CD4-positive, alpha-beta T cell treated with Interferon gamma for 1 hour (primary cell): Measurements from ENCODE around the gene STIMATE.

Experiments used
- DNase-seq: peaks from one replicate; pipeline ENCODE4 v3.0.0-alpha.2; 2020

STIMATE gene

GRCh38 chr3:52813810-52814209 is 83.5 kb downstream of the STIMATE start:
- no peak for DNase-seq

- no peak for DNase-seq
Observed at GRCh38 chr3:52811452-52812011, 85.8 kb downstream of the STIMATE start.

DNA sequence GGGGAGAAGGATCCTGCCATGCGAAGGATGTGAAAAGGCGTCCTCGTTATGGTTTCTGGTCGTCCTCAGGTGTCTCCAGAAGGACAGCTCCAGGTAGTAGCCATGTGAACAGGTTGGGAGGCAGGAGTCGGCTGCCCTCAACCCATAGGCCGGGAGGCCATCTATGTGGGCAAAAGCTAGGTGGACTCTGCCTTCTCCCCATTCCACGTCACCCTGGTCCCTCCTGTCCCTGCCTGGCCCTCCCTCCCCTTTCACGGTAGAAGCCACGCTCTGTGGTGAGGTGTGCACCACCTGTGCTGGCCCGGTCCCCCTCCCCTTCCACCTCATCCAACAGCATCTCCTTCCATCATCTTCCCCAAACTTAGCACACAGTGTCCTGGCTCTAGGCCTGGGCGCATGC is 86.4 kb downstream of the STIMATE start:
- DNase-seq, result no peak

- no peak for DNase-seq
Observed at GRCh38 chr3:52809662-52810377, 87.5 kb downstream of the STIMATE start.

DNA sequence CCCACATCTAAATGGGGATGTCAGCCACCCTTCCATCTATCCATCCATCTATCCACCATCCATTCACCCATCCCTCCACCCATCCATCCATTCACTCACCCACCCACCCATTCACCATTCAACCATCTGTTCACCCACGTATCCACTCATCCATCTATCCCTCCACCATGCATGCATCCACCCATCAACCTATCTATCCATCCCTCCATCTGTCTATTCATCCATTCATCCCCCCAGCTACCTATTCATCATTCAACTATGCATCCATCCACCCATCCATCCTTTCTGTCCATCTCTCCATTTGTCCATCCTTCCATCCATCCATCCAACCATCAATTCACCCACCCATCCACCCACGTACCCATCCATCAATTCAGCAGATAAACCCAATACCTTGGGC is 88.2 kb downstream of the STIMATE start:
- no peak for DNase-seq

DNA sequence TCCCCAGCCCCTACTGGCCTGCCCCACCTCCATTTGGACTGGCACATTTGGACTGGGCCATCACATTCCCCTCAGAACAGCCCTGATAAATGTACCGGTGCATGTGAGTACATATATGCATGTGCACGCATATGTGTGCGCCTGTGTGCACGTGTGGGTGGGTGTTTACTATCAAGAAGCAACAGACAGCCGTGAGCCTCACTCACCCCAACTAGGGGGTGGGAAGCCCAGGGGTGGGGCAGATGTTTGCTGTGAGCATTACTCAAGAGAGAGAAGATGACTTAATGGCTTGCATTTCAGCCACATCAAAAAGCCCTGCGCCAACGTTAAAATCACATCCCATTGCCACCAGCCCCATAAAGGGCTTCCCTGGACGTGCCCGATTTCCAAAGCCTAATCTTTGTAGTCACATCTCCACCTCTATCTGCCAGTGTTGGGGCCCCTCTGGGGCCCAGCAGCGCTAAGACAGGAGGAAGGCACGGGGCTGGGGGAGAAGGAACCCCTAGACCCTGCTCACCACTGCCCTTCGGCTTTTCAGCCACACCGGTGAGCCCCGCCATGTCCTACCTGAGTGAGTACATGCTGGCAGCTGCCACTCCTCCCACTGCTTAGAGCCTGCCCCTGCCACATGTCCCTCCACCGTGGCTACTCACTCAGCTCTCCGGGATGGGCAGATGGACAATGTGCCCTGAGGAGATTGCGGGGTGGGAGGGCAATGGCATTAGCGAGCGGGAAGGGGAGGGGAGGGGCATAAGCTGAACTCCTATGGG is 91.9 kb downstream of the STIMATE start:
- DNase-seq, result no peak

GRCh38 chr3:52801839-52802238 is 95.5 kb downstream of the STIMATE start:
- no peak for DNase-seq

- DNase-seq, result no peak
Observed at GRCh38 chr3:52800079-52800478, 97.3 kb downstream of the STIMATE start.

DNA sequence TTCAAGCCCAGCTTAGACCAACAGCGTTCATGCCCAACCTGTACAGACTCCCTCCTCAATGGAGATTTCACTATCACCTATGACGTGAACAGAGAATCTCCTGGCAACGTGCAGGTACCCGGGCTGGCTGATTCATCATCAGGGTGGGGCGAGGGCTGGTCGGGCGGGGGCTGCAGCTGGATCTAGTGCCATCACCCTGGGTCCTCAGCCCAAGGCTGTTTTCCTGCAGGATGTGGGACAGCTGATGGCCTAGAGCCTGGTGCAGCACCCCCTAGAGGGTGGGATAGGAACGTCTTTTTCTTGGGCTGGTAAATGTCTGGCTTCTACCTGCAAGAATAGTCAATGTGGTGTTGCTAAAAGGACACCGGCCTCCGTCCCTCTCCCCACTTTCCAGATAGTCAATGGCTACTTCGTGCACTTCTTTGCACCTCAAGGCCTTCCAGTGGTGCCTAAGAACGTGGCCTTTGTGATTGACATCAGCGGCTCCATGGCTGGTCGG is 98.3 kb downstream of the STIMATE start:
- DNase-seq, result peak; percentile 3

DNA sequence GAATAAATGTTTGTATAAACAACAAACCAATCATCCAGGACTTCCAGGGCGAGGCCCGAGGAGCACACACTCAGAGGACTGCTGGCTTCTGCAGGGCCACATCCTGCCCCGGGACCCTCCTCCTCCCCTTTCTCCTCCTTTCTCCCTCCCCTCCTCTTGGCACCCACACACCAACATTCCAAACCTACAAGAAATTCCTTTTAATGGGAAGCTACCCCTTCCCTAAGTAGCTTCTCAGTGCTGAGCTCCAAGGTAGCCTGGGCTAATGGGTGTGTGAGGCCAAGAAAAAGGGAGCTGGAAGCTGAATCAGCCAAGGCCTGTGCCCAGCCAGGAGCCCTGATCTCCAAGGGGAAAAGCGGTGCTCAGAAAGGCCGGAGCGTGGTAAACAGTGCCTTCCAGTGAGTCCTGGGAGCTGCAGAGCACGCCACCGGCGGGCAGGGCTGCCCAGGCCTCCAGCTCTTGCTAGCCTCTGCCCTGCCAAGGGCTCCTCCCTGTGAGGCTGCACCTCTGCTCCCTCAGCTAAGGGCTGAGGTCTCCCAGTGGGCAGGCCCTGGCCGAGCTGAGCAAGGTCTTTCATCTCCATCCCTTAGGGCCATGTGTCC is 98.9 kb downstream of the STIMATE start:
- no peak for DNase-seq

GRCh38 chr3:52796411-52796810 is 100.9 kb downstream of the STIMATE start:
- no peak for DNase-seq

- DNase-seq, result no peak
Observed at GRCh38 chr3:52795298-52795900, 101.9 kb downstream of the STIMATE start.

DNA sequence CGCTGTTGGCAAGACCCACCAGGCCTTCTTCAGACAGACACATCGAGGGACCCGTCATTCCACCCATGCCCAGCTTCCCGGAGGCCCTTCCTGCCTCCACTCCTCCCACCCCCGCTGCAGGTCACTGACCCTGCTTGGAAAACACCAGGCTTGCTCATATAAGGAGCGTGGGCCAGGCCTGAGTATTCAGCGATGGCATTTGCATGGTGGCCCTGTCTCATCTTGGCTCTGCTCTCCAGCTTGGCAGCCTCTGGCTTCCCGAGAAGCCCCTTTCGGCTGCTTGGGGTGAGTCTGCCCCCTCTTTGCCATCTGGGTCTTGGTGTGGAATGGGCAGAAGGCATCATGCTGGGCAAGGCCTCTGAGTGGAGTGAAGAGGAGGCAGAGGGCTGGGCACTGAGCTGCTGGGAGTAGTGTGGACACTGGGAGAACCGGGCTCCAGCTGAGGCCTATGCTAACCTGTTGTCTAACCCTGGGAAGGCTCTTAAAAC is 102.7 kb downstream of the STIMATE start, which contains the start of gene ITIH3:
Gene ITIH3 (plus strand): TSS at position 185 of the 488 bp plus-strand sequence. CDS start 8 bp downstream, at position 193.
- no peak for DNase-seq

- DNase-seq, result no peak
Observed at GRCh38 chr3:52793702-52794611, 103.4 kb downstream of the STIMATE start.

DNA sequence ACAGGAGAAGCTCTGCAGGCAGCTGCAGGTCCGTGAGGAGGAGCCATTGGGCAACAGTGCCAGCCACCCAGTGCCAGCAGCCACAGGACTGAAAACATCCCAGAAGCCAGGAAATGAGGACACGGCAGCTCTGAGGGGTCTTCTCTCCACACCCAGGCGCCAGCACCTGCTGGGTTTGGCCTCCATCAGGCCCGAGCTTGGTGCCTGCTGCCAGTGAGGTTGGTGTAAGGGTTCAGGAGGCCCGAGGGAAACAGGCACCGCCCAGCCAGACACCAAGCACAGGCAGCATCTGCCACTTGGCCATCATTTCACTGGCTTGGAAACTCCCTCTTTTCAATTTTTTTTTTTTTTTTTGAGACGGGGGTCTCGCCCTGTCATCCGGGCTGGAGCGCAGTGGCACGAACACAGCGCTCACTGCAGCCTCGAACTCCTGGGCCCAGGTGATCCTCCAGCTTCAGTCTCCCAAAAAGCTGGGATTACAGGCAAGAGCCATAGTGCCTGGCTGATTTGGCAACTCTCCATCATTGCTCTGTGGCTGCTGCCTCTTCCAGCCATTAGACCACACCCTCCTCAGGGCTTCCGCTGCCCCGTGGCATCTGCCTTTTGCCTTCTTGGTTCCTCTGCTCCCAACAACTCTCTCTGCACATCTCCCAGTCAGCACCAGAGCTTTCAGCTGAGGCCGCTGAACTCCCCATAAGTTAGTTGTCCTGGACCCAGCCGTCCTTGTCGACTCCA is 104.2 kb downstream of the STIMATE start:
- DNase-seq, result no peak

DNA sequence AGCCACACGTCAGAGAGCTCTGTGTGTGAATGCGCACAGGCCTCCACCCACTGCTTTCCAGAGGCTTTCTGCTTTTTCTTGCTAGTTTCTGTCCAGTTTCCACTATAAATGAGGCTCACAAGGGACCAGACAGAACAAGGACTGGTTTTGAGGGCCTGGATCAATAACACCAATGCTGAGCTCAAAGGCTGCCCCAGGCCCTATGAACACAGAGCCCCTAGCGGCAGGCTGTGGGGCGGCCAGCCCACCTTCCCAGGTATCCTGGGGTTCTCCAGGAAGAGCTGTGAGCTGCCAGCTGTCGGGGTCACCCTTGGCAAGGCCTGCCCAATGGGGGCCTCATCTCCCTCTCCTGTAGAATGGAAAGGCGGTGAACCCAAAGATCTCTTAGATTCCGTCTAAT is 104.9 kb downstream of the STIMATE start:
- DNase-seq, result no peak

GRCh38 chr3:52791928-52792327 is 105.4 kb downstream of the STIMATE start:
- no peak for DNase-seq

GRCh38 chr3:52791366-52791765 is 106.0 kb downstream of the STIMATE start:
- DNase-seq, result no peak

- DNase-seq, result no peak
Observed at GRCh38 chr3:52790741-52791140, 106.6 kb downstream of the STIMATE start.

- DNase-seq, result no peak
Observed at GRCh38 chr3:52790337-52790736, 107.0 kb downstream of the STIMATE start.

DNA sequence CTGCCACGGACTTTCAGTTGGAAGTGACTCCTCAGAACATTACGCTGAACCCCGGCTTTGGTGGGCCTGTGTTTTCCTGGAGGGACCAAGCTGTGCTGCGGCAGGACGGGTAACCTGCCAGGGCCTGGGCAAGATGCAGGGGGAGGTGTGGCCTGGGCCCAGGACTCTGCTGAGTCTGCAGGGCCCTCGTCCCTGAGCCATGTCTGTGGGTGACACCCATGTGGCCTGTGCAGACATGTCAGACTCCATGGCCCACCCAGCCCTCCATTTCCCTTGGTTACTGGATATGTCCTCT is 107.7 kb downstream of the STIMATE start:
- DNase-seq, result no peak
